MCF 10A (cell line): Measurements from ENCODE around the gene NFATC1. TPM values are rescaled to one million over a fixed set of nuclear protein-coding genes. Genes with fewer than 3 reads are reported as not detected.

Source experiments
- BruUV-seq: library from RNA; stranded (reverse); fragments of 400-500 nt; replicated peaks from 2 replicates; lab custom pipeline; 2021; lab: Mats Ljungman, UMichigan
- CTCF ChIA-PET: fragments of 300-600 bp; sonication (Branson Sonifier 250); formaldehyde crosslinking; extraction: SDS; loops from one replicate; lab custom pipeline; 2021; ENCODE audit warnings: antibody characterized with exemption, inconsistent platforms; lab: Yijun Ruan, JAX
- POLR2A ChIA-PET: fragments of 300-600, 350-650 bp; sonication (Branson Sonifier 250); formaldehyde crosslinking; extraction: SDS; loops from one replicate; lab custom pipeline; 2020; ENCODE audit warnings: antibody characterized with exemption, inconsistent platforms; lab: Yijun Ruan, JAX
- DNase-seq: peaks from one replicate; pipeline ENCODE4 v3.0.0-alpha.2; 2018; ENCODE audit not compliant: unreplicated experiment
- H3K27ac Mint-ChIP-seq: one replicate; pipeline ENCODE4 v1.8.0; 2022; ENCODE audit warnings: mild to moderate bottlenecking, low read depth, mixed read lengths; ENCODE audit not compliant: unreplicated experiment
- H3K27me3 Mint-ChIP-seq: one replicate; pipeline ENCODE4 v1.8.0; 2022; ENCODE audit warnings: mixed read lengths; ENCODE audit not compliant: insufficient read depth, unreplicated experiment
- H3K36me3 Mint-ChIP-seq: one replicate; pipeline ENCODE4 v1.8.0; 2022; ENCODE audit warnings: mild to moderate bottlenecking, moderate library complexity, mixed read lengths; ENCODE audit not compliant: insufficient read depth, unreplicated experiment
- H3K4me1 Mint-ChIP-seq: one replicate; pipeline ENCODE4 v1.8.0; 2022; ENCODE audit warnings: mixed read lengths; ENCODE audit not compliant: insufficient read depth, unreplicated experiment
- H3K4me3 Mint-ChIP-seq: one replicate; pipeline ENCODE4 v1.8.0; 2022; ENCODE audit warnings: mild to moderate bottlenecking, moderate library complexity, mixed read lengths; ENCODE audit not compliant: unreplicated experiment
- H3K9me3 Mint-ChIP-seq: one replicate; pipeline ENCODE4 v1.8.0; 2022; ENCODE audit warnings: mixed read lengths; ENCODE audit not compliant: unreplicated experiment
- CTCF ChIP-seq: fragments of 200-600 bp; IDR thresholded peaks from one replicate; pipeline ENCODE4 v1.8.0; 2022; ENCODE audit warnings: antibody characterized with exemption, mild to moderate bottlenecking; ENCODE audit not compliant: unreplicated experiment
- intact Hi-C: fragments of 100-400 bp; cut with micrococcal nuclease; formaldehyde crosslinking; loops from 2 replicates; pipeline ENCODE4 v1.14.1; 2022
- total RNA-seq: library from RNA; stranded (reverse); gene quantifications from 2 replicates; pipeline ENCODE4 v1.2.3, GENCODE V29; 2022

Gene NFATC1
- total RNA-seq, 1 experiment from 2014 or later: 2.0 TPM

GRCh38 chr18:79371561-79372121 lies 24.1 kb upstream of the NFATC1 start:
- intact Hi-C loops: no loop called here
- BruUV-seq: no TSS peak
- no peaks in the 10 kb centered on the region for H3K9me3 Mint-ChIP-seq
- no peaks in the 10 kb centered on the region for H3K4me1 Mint-ChIP-seq
- no peak overlapping the region for H3K4me3 Mint-ChIP-seq
- no peak for DNase-seq
- ChIA-PET CTCF (interaction anchor here (1.3 kb wide), 1 partner anchor 10 kb away, joined by 5 read pairs; no protein-coding TSS in a partner anchor), POLR2A (interaction anchor here (0.6 kb wide), 1 partner anchor 1417 kb away, joined by 3 read pairs; no protein-coding TSS in a partner anchor)
- no peaks in the 10 kb centered on the region for H3K27me3 Mint-ChIP-seq
- no peak for TF ChIP-seq CTCF
- peaks cover 20% of the 10 kb centered on the region for H3K36me3 Mint-ChIP-seq
- no peak overlapping the region for H3K27ac Mint-ChIP-seq

GRCh38 chr18:79372461-79372860 lies 23.3 kb upstream of the NFATC1 start:
- intact Hi-C loops: no loop called here
- Mint-ChIP-seq H3K36me3 (peaks cover 20% of the 10 kb centered on the region), H3K4me1 (no peaks in the 10 kb centered on the region), H3K4me3 (no peak overlapping the region), H3K9me3 (no peaks in the 10 kb centered on the region), H3K27ac (no peak overlapping the region), H3K27me3 (no peaks in the 10 kb centered on the region)
- no peak for DNase-seq
- POLR2A ChIA-PET: no interaction called here
- CTCF ChIA-PET: interaction anchor here (1.1 to 1.3 kb wide), 2 partner anchors 8 to 9 kb away, joined by 4 to 5 read pairs; no protein-coding TSS in a partner anchor
- no TSS peak for BruUV-seq
- no peak for TF ChIP-seq CTCF

GRCh38 chr18:79372991-79373390 lies 22.7 kb upstream of the NFATC1 start:
- POLR2A ChIA-PET: no interaction called here
- TF ChIP-seq CTCF: no peak
- CTCF ChIA-PET: interaction anchor here (1.1 to 1.3 kb wide), 2 partner anchors 8 kb away, joined by 4 to 5 read pairs; no protein-coding TSS in a partner anchor
- no peak for DNase-seq
- Mint-ChIP-seq H3K27ac (no peak overlapping the region), H3K27me3 (no peaks in the 10 kb centered on the region), H3K4me3 (no peak overlapping the region), H3K4me1 (no peaks in the 10 kb centered on the region), H3K9me3 (no peaks in the 10 kb centered on the region), H3K36me3 (peaks cover 23% of the 10 kb centered on the region)
- BruUV-seq: no TSS peak
- intact Hi-C loops: no loop called here

- no peak for TF ChIP-seq CTCF
- Mint-ChIP-seq H3K4me3 (no peak overlapping the region), H3K27me3 (no peaks in the 10 kb centered on the region), H3K36me3 (peaks cover 27% of the 10 kb centered on the region), H3K27ac (no peak overlapping the region), H3K4me1 (no peaks in the 10 kb centered on the region), H3K9me3 (no peaks in the 10 kb centered on the region)
- POLR2A ChIA-PET: no interaction called here
- DNase-seq: no peak
- intact Hi-C loops: no loop called here
- CTCF ChIA-PET: no interaction called here
- BruUV-seq: no TSS peak
Observed at GRCh38 chr18:79373736-79374135, 22.0 kb upstream of the NFATC1 start.
